HG03342 (cell line): Measurements from ENCODE around the gene PDLIM1.
A peak's percentile ranks its signal among the peaks of the same experiment; 100 is the strongest.

ENCODE experiments used
- ATAC-seq: cut with Tn5 transposase; IDR thresholded peaks from one replicate; pipeline ENCODE4 v1.9.1; 2021; ENCODE audit warnings: mild to moderate bottlenecking, moderate library complexity; ENCODE audit not compliant: unreplicated experiment

Gene PDLIM1

GRCh38 chr10:95289003-95289920, 1.5 kb downstream of the PDLIM1 start:
- no peak for ATAC-seq

GRCh38 chr10:95288303-95288702, 2.5 kb downstream of the PDLIM1 start:
- ATAC-seq: no peak

DNA sequence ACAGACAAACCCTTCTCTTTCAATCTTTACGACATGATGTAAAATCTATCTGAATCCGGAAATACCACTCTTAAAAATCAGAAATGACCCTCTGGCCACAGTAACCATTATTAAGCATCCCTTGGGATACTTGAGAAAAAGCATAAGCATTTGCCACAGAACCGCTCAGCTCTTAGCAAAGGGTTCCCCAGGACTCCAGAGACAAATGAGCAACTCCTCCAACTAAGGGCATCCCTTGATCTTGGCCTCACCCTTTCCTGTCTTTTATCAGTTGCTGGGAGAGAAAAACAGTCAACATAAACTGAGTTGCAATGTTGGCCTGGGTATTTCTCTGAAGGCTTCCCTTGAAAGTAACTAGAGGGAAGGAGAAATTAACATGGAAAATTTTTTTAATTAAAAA, 3.5 kb downstream of the PDLIM1 start:
- no peak for ATAC-seq

DNA sequence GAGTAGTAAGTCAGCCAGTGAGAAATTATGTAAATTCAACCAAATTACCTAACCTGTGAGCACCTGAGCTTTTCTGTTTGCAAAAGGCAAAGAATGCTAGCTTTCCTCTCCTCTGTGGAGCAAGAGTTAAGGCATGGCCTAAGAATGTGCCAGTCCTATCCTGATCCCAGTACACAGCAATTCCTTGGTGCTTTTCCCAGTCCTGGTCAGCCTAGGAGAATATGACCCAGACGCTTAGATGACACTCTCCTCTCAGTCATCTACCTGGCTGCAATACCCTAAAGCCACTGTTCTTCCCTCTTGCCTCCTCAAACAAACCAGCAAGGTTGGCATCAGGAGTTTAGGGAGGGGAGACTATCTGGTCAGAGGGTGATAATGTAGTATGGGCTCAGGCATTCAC, 4.1 kb downstream of the PDLIM1 start:
- no peak for ATAC-seq

DNA sequence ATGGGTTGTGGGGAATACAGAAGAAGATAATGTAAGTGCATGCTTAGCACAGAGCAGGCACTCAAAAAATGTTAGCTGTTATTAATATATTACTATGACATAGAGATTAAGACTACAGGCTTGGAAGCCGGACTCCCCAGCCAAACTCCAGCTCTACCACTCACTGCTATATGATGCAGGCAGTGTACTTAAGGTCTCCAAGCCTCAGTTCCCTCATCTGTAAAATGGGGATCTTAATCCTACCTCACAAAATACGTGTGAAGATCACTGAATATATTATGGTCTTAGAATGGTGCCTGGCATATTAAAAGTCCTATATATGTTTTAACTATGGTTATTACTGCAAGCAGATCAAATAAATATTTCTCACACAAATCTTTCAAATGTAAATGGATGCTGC, 5.2 kb downstream of the PDLIM1 start:
- no peak for ATAC-seq

DNA sequence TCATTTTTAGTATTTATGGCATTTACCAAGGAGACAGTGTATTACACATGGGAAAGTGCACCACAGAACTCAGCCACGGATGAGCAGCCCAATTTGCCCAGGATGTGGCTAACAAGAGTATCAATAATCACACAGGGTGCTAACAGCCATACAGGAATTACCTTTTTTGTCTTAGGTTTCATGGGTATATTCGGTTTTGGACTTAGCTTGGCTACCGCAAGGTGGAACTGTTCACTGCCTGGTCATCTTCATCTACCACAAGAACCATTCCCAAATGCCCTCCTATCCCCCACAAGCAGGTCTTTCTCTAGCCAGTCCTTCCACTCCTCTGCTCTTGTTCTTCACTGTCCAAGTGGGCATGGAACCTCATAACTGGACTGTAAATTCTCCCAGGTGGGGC, 6.0 kb downstream of the PDLIM1 start:
- ATAC-seq: no peak

GRCh38 chr10:95282107-95282506, 8.7 kb downstream of the PDLIM1 start:
- ATAC-seq: no peak

- ATAC-seq: no peak
These were observed 9.6 kb downstream of the PDLIM1 start for GRCh38 chr10:95281206-95281605.

- ATAC-seq: no peak
These were observed 10.2 kb downstream of the PDLIM1 start for GRCh38 chr10:95280637-95281036.

DNA sequence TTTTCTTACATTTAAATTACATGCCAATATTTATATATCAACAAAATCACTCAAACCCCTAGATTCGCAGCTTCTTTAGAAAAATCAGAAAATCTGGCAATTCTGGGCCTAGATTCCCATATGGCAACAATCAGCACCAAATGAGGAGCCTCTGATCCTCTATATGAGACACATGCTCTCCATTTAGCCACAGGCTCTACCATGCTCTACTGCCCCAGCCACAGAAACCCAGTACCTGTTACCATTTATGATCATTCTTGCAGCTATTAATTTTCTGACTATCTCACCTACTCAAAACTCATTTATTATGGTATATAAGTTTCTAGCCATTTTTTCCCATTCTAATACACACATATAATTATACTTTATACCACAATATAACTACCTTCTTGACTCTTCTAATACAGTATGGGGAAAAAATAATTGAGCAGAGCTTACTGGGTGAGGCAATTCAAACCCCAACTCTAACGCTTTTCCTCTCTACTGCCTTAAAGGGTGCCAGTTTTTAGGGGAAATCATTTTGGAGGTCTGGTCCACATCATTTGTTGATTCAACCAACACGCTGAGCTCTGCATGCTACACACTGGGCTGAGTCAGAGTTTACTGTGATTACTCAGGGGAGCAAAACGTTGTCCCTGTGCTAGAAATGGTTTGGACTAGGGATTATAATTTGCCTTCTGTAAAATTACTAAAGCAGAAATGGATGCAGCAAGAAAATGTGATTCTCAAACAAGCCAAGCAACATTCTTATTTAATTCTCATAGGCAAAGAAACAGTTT, 11.6 kb downstream of the PDLIM1 start:
- ATAC-seq: no peak

- no peak for ATAC-seq
These were observed 12.5 kb downstream of the PDLIM1 start for GRCh38 chr10:95278061-95278988.

DNA sequence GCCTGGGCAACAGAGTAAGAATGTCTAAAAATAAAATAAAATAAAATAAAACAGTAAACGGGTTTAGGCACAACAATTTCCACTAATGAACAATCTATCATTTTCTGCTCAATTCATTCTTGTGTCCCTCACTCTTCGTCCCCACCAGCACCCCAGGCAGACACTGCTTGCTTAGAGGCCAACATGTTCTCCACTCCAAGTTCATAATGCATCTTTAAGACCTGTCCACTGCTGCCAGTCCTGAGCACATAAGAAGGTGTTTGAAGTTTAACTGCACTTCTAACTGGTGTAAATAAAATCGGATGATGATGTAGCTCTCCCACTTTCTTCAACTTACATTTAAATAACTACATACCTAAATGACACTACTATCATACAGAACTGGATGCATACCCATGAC, 13.2 kb downstream of the PDLIM1 start:
- no peak for ATAC-seq

GRCh38 chr10:95277201-95277570, 13.6 kb downstream of the PDLIM1 start:
- no peak for ATAC-seq

DNA sequence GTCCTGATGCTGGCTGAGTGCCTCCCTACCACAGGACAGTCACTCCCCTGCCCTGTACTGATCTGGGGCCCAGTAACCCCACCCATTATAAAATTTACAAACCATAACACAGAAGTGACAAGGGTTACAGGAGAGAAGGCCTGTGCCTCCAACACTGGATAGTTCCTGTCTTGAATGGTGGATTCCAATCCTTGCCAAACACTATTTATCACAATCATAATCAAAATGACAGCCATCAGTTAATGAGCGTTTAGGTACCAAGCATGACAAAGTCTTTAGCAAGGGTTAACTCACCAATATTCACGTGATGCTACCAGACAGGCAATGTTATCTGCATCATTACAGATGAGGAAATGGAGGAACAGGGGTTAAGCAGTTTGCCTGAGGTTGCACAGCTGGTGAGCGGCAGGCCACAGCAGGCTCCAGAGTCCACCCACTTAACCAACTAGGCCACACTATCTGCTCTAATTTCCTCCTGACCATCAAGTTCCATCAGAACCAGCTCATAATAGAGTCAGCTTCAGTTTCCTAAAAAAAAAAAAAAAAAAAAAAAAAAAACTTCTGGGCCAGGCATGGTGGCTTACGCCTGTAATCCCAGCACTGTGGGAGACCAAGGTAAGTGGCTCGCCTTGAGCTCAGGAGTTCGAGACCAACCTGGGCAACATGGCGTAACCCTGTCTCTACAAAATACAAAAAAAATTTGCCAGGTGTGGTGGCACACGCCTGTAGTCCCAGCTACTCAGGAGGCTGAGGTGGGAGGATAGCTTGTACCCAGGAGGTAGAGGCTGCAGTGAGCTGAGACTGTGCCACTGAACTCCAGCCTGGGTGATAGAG, 14.2 kb downstream of the PDLIM1 start:
- no peak for ATAC-seq

DNA sequence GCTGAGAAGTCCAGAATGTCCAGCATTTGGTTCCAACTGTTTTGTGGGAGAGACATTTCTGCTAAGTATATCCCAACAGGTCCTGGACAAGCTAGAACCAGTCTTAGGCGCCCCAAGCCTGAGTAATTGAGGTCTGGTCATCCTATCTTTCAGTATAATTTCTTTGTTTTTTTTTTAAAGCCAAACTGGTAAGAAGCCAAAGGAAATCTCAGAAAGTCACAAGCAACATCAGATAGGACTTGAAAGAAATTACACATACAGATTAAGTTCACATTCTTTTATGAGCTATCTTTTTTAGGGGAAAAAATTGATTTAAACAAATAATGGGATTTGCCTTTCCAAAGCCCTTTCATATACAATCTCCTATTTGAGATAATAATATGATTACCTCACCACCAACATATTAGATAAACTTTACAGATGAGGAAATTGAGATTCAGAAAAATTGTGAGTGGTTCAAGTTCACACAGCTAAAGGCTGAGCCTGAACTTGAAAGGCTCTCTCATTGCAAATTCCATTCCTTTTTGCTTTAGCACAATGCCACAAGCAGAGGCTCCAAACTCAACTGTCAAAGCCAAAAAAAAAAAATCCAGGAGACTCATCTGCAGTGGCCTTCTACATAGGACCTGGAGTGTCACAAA, 15.0 kb downstream of the PDLIM1 start:
- no peak for ATAC-seq

- ATAC-seq: no peak
These were observed 17.1 kb downstream of the PDLIM1 start for GRCh38 chr10:95273393-95274312.

GRCh38 chr10:95268438-95268837, 22.4 kb downstream of the PDLIM1 start:
- no peak for ATAC-seq

DNA sequence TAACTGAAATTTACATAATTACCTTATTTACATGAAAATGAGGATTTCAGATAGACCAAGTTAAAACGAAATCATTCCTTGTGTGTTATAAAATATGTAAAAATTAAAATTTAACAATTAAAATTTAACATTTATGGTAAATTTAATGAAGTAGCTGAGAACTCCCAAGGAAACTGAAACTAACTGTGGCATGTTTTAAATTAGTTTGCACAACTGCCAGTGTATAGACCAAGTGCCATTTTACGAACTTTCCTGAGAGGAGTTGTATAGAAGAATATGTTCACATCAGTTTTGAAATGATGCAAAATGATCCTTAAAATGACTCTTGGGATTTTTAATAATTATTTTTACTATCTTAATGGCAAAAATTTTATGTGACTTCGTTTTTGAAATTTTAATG, 23.6 kb downstream of the PDLIM1 start:
- no peak for ATAC-seq

DNA sequence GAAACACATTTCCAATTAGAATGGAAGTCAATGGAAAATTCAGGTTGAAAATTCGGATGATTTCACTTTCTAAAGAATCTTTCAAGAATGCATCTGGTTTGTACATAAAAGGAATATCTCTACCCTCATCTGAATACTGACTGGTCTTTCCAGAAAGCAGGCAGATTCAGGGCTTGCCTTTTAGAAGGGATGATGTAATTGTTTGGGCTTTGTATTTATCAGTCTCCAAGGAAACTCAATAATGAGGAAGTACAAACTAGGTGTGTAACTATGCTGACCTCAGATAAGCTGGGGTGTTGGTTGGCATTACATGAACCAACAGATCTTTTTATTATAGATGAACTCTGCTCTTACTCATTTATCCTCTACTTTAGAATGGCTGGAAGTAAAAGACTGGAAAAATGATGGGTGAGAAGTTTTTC, 24.1 kb downstream of the PDLIM1 start:
- ATAC-seq: peak; percentile 98
